Trophoblast cell (in vitro differentiated cells and primary cell): ENCODE results near the gene SETD3.
A peak's percentile ranks its signal among the peaks of the same experiment; 100 is the strongest.

Source experiments
- DNase-seq, 2 donors: peaks; one replicate each; pipeline ENCODE4 v3.0.0-alpha.2; 2016
- H2AFZ ChIP-seq: 2 replicates; pipeline ENCODE4 v1.6.1; 2013; ENCODE audit warnings: low read length, moderate library complexity, mild to moderate bottlenecking; ENCODE audit not compliant: insufficient read depth, poor library complexity
- H2AK5ac ChIP-seq: 2 replicates; pipeline ENCODE4 v1.6.1; 2013; ENCODE audit warnings: mild to moderate bottlenecking, low read length
- H2BK120ac ChIP-seq: 2 replicates; pipeline ENCODE4 v1.6.1; 2013; ENCODE audit warnings: low read length, mild to moderate bottlenecking, moderate library complexity; ENCODE audit not compliant: insufficient read depth, poor library complexity
- H2BK12ac ChIP-seq: 2 replicates; pipeline ENCODE4 v1.6.1; 2013; ENCODE audit warnings: mild to moderate bottlenecking, low read length, moderate library complexity
- H2BK5ac ChIP-seq: 2 replicates; pipeline ENCODE4 v1.6.1; 2013; ENCODE audit warnings: low read length, low read depth, moderate library complexity, mild to moderate bottlenecking; ENCODE audit not compliant: poor library complexity
- H3K14ac ChIP-seq: 2 replicates; pipeline ENCODE4 v1.6.1; 2013; ENCODE audit warnings: mild to moderate bottlenecking, low read length
- H3K18ac ChIP-seq: 2 replicates; pipeline ENCODE4 v1.6.1; 2013; ENCODE audit warnings: mild to moderate bottlenecking, low read length
- H3K23ac ChIP-seq: 2 replicates; pipeline ENCODE4 v1.6.1; 2013; ENCODE audit warnings: low read length
- H3K27ac ChIP-seq: 2 replicates; pipeline ENCODE4 v1.5.1; 2013; ENCODE audit warnings: low read depth, mild to moderate bottlenecking, inconsistent platforms, low read length, moderate library complexity
- H3K27me3 ChIP-seq: 2 replicates; pipeline ENCODE4 v1.6.1; 2013; ENCODE audit warnings: inconsistent platforms, mild to moderate bottlenecking, low read length, moderate library complexity; ENCODE audit not compliant: insufficient read depth
- H3K36me3 ChIP-seq, 2 experiments: 1 replicate in 1 of 2; 2 replicates in 1 of 2; pipeline ENCODE4 v1.6.1; 2013; ENCODE audit warnings: low read length in 2 of 2, mild to moderate bottlenecking in 2 of 2, moderate library complexity in 1 of 2; ENCODE audit not compliant: insufficient read depth in 2 of 2, control insufficient read depth in 1 of 2
- H3K4ac ChIP-seq: 2 replicates; pipeline ENCODE4 v1.6.1; 2013; ENCODE audit warnings: low read depth, mild to moderate bottlenecking, low read length, moderate library complexity
- H3K4me1 ChIP-seq, 2 experiments: 1 replicate in 1 of 2; 2 replicates in 1 of 2; pipeline ENCODE4 v1.6.1; 2013; ENCODE audit warnings: low read length in 2 of 2, mild to moderate bottlenecking in 2 of 2, moderate library complexity in 1 of 2; ENCODE audit not compliant: insufficient read depth in 2 of 2, control insufficient read depth in 1 of 2
- H3K4me2 ChIP-seq: 2 replicates; pipeline ENCODE4 v1.6.1; 2013; ENCODE audit warnings: inconsistent platforms, mild to moderate bottlenecking, low read length, moderate library complexity
- H3K4me3 ChIP-seq: 2 replicates; pipeline ENCODE4 v1.5.1; 2013; ENCODE audit warnings: mild to moderate bottlenecking, low read depth, low read length, inconsistent platforms
- H3K79me1 ChIP-seq: one replicate; pipeline ENCODE4 v1.6.1; 2013; ENCODE audit warnings: low read length
- H3K79me2 ChIP-seq: 2 replicates; pipeline ENCODE4 v1.6.1; 2013; ENCODE audit warnings: low read length, mild to moderate bottlenecking; ENCODE audit not compliant: control insufficient read depth, insufficient read depth, poor library complexity
- H3K9ac ChIP-seq: 2 replicates; pipeline ENCODE4 v1.6.1; 2013; ENCODE audit warnings: mild to moderate bottlenecking, low read length
- H3K9me3 ChIP-seq: 2 replicates; pipeline ENCODE4 v1.6.1; 2013; ENCODE audit warnings: low read depth, mild to moderate bottlenecking, control low read depth, inconsistent platforms, low read length; ENCODE audit not compliant: insufficient read depth
- H4K12ac ChIP-seq: 2 replicates; pipeline ENCODE4 v1.6.1; 2013; ENCODE audit warnings: low read depth, mild to moderate bottlenecking, low read length, moderate library complexity
- H4K8ac ChIP-seq: 2 replicates; pipeline ENCODE4 v1.6.1; 2013; ENCODE audit warnings: low read depth, mild to moderate bottlenecking, low read length, moderate library complexity
- H4K91ac ChIP-seq: one replicate; pipeline ENCODE4 v1.6.1; 2013; ENCODE audit warnings: low read depth, mild to moderate bottlenecking, low read length, moderate library complexity
- WGBS: extraction: QIAGEN DNeasy Blood & Tissue Kit; methylation state at CpG from one replicate; pipeline ENCODE4 v1.1.7; 2013; ENCODE audit warnings: missing lambda C conversion rate; ENCODE audit not compliant: insufficient read length, insufficient coverage; ENCODE audit errors: extremely low coverage; 5-methylcytosine and 5-hydroxymethylcytosine counted together

The SETD3 gene

DNA sequence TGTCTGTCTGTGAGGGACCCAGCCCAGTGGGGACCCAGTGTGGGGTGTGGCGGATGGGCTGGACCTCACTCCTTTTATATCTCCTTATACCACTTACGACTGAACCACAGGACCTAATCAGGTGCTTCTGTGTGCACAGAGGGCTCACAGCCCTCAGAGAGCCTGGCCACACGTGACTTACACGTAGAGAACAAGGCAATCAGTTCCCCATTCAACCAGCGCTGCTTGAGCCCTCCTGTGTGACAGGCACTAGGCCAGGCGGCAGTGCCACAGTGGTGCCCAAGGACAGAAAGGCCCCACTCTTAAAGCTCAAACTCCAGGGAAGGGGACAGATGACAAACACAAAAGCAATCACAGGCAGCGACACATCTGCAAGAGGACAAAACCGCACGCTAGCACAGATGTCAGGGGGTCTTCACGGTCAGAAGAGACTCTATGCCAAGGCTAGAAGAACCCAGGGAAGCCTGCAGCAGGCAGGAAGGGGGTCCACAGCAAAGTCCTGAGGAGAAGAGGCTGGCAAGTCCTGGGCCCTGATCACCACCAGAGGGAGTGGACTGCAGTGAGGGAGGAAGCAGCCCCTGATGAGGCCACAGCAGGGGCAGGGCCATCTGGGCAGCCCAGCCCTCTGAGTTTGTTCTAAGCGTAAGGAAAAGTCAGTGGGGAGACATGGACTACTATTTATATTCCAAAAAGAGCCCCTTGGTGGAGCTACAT, 39.3 kb downstream of the SETD3 start:
- no peaks in the 10 kb centered on the region for H3K27me3 ChIP-seq

DNA sequence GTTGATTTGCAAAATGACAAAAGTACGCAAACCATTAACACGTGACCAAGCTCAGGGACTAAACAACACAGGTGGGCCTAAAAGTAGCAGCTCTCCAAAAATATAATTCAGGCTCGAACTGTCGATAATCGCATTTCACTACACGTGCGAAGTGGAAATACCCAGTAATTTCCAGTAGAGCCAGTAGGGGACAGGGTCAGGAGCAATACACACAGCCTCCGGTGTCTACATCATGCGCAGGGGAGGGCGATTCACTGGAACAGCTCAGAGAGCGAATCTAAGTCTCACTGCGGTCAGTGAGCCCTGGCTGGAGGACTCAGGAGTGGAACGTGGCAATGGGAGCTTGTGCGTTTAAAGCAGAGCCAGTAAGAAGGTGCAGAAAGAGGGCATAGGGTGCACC, 40.4 kb downstream of the SETD3 start:
- Histone ChIP-seq H3K14ac (no peak overlapping the region), H2AK5ac (no peak overlapping the region), H3K4me2 (no peak overlapping the region), H4K8ac (no peak overlapping the region), H3K23ac (no peak overlapping the region), H3K9me3 (peaks cover 2% of the 10 kb centered on the region), H3K36me3 (peaks cover 19 to 30% of the 10 kb centered on the region in 2 experiments), H4K91ac (no peak overlapping the region), H4K12ac (no peak overlapping the region), H3K18ac (no peak overlapping the region), H2BK120ac (no peak overlapping the region), H3K9ac (no peak overlapping the region), H3K79me1 (peaks cover 6% of the 10 kb centered on the region), H3K79me2 (peaks cover 2% of the 10 kb centered on the region), H3K27ac (no peak overlapping the region), H3K4me3 (no peak overlapping the region), H3K4ac (peak overlapping the region; percentile 12), H2BK5ac (no peak overlapping the region), H2AFZ (no peak overlapping the region), H3K4me1 (peaks cover 13 to 17% of the 10 kb centered on the region in 2 experiments), H3K27me3 (no peaks in the 10 kb centered on the region), H2BK12ac (no peak overlapping the region)
- WGBS = no CpG with 5 or more reads among the region's 14 CpGs
- DNase-seq = peak in 1 of 2 donors; percentile 24

More for the DNA sequence above, 39.3 kb downstream of the SETD3 start:
- peak in 1 of 2 donors; percentile 25 for DNase-seq
- peak overlapping the region; percentile 9 for H3K4me3 ChIP-seq
- H3K9ac ChIP-seq = no peak overlapping the region
- H3K9me3 ChIP-seq = peaks cover 2% of the 10 kb centered on the region
- H3K36me3 ChIP-seq = peaks cover 21 to 30% of the 10 kb centered on the region in 2 experiments
- H3K27ac ChIP-seq = no peak overlapping the region
- H2BK5ac ChIP-seq = no peak overlapping the region
- no peak overlapping the region for H3K23ac ChIP-seq
- peak overlapping the region; percentile 15 for H4K12ac ChIP-seq
- no peak overlapping the region for H2BK12ac ChIP-seq
- peaks cover 2% of the 10 kb centered on the region for H3K79me2 ChIP-seq
- no CpG with 5 or more reads among the region's 11 CpGs for WGBS
- H2AK5ac ChIP-seq = no peak overlapping the region
- H3K18ac ChIP-seq = peak overlapping the region; percentile 41
- peak overlapping the region; percentile 4 for H2BK120ac ChIP-seq
- H3K4ac ChIP-seq = no peak overlapping the region
- no peak overlapping the region for H4K8ac ChIP-seq
- H3K14ac ChIP-seq = peak overlapping the region; percentile 16
- H3K4me1 ChIP-seq = peaks cover 12 to 13% of the 10 kb centered on the region in 2 experiments
- no peak overlapping the region for H3K4me2 ChIP-seq
- H2AFZ ChIP-seq = no peak overlapping the region
- peaks cover 6% of the 10 kb centered on the region for H3K79me1 ChIP-seq
- no peak overlapping the region for H4K91ac ChIP-seq

DNA sequence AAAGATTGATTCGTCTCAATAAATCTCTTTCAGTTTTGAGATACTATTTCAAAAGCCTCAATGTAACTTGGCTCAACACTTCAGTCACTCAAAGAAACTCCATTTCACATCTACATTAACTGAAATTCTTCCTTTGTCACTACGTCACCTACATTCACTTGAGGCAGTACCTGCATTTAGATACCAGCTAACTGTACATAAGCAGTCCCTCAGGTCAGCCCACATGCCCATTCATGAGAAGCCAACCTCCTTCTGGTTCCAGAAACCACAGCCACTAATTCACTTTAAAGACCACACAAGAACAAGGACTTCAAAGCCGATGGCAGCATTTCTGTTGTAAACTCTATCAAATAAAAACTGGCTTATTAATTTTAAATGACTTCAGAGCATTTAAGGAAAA, 43.0 kb downstream of the SETD3 start:
- no peak overlapping the region for H3K18ac ChIP-seq
- H3K9ac ChIP-seq = no peak overlapping the region
- H3K4ac ChIP-seq = no peak overlapping the region
- no peak overlapping the region for H4K91ac ChIP-seq
- no peaks in the 10 kb centered on the region for H3K27me3 ChIP-seq
- no peak overlapping the region for H3K4me3 ChIP-seq
- WGBS = no CpG with 5 or more reads among the region's 3 CpGs
- no peak overlapping the region for H2BK5ac ChIP-seq
- H3K23ac ChIP-seq = no peak overlapping the region
- H3K14ac ChIP-seq = no peak overlapping the region
- H3K27ac ChIP-seq = no peak overlapping the region
- no peak overlapping the region for H2AK5ac ChIP-seq
- peaks cover 2% of the 10 kb centered on the region for H3K9me3 ChIP-seq
- no peak overlapping the region for H2BK12ac ChIP-seq
- peaks cover 2% of the 10 kb centered on the region for H3K79me2 ChIP-seq
- H3K4me2 ChIP-seq = no peak overlapping the region
- H3K36me3 ChIP-seq = peaks cover 18 to 30% of the 10 kb centered on the region in 2 experiments
- H4K12ac ChIP-seq = no peak overlapping the region
- peak; percentile 52 to 79 for DNase-seq
- no peak overlapping the region for H4K8ac ChIP-seq
- peaks cover 6% of the 10 kb centered on the region for H3K79me1 ChIP-seq
- no peak overlapping the region for H2AFZ ChIP-seq
- H3K4me1 ChIP-seq = peaks cover 13 to 17% of the 10 kb centered on the region in 2 experiments
- H2BK120ac ChIP-seq = no peak overlapping the region

DNA sequence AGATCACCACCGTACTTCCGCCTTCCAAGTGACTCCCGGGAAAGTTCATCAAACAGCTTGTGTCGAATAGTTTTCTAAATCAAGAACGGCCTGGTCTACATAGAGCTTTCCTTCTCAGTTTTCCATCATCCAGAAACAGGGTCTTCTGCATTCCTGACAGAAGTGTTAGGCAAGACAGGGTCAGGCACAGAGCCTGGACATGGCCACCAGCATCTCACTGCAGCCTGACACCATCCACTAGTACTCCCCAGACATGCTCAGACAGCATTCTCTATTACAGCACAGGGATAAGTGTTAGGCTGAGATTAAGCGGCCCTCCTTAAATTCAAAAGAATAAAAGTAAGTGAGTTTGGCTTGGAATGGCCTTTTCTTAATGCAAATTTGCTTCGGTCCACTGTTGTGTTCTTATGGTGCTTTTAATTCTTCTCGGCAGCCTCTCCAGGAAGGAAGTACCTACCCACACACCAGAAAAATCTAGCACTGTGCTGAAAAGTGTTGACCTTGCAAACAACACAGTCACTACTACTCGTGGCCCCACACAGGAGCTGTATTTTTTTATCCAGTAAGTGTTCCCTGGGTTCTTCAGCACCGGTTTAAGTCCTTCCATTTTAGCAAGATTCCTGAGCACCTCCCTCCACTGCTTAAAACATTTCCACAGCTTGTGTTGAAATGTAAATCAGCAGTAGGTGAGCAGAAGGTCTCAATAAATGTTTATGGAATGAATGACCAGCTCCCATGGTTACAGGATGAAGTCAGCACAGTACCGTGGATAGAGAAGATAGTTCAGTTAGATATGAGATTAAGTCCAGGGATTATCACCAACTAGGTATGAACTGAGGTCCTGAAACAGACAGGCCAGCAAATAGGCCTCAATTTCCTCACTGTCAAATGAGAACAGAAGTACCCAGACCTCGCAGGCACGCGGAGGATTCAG, 44.1 kb downstream of the SETD3 start:
- Histone ChIP-seq H3K14ac (peak overlapping the region; percentile 9), H3K79me1 (peaks cover 6% of the 10 kb centered on the region), H3K36me3 (peaks cover 18 to 31% of the 10 kb centered on the region in 2 experiments), H4K12ac (no peak overlapping the region), H3K79me2 (peaks cover 2% of the 10 kb centered on the region), H2BK12ac (no peak overlapping the region), H3K4ac (no peak overlapping the region), H2BK5ac (peak overlapping the region; percentile 17), H2AK5ac (no peak overlapping the region), H3K4me3 (no peak overlapping the region), H3K4me1 (peaks cover 11 to 13% of the 10 kb centered on the region in 2 experiments), H3K9me3 (peaks cover 2% of the 10 kb centered on the region), H3K9ac (no peak overlapping the region), H2AFZ (no peak overlapping the region), H3K23ac (no peak overlapping the region), H4K91ac (no peak overlapping the region), H3K27ac (peak overlapping the region; percentile 62), H3K4me2 (no peak overlapping the region), H3K27me3 (no peaks in the 10 kb centered on the region), H4K8ac (no peak overlapping the region), H2BK120ac (no peak overlapping the region), H3K18ac (peak overlapping the region; percentile 55)
- WGBS = no CpG with 5 or more reads among the region's 14 CpGs
- peak; percentile 88 to 95 for DNase-seq
